Stimulated activated effector memory CD8-positive, alpha-beta T cell treated with anti-CD3 and anti-CD28 coated beads, Interleukin-12 subunit alpha, Interleukin-12 subunit beta, amount 100 ng/mL, for 72 hours (primary cell): ENCODE results near the gene PPP1R7.

Source experiments
- ATAC-seq: fragments of 150-1000 bp; cut with Tn5 transposase; 2 replicates; pipeline ENCODE4 v1.10.0; 2021
- DNase-seq, 2 donors: peaks; one replicate each; pipeline ENCODE4 v3.0.0; 2021 to 2022; ENCODE audit warnings: low spot score in 2 of 2
- H3K27ac Mint-ChIP-seq: one replicate; pipeline ENCODE4 v1.8.0; 2022; ENCODE audit warnings: mild to moderate bottlenecking, mixed read lengths
- H3K36me3 Mint-ChIP-seq: one replicate; pipeline ENCODE4 v1.8.0; 2022; ENCODE audit warnings: mild to moderate bottlenecking, mixed read lengths
- H3K4me1 Mint-ChIP-seq: one replicate; pipeline ENCODE4 v1.8.0; 2022; ENCODE audit warnings: mixed read lengths
- H3K4me3 Mint-ChIP-seq: one replicate; pipeline ENCODE4 v1.8.0; 2022; ENCODE audit warnings: mild to moderate bottlenecking, mixed read lengths
- H3K9me3 Mint-ChIP-seq: one replicate; pipeline ENCODE4 v1.8.0; 2022; ENCODE audit warnings: mixed read lengths

Gene PPP1R7

DNA sequence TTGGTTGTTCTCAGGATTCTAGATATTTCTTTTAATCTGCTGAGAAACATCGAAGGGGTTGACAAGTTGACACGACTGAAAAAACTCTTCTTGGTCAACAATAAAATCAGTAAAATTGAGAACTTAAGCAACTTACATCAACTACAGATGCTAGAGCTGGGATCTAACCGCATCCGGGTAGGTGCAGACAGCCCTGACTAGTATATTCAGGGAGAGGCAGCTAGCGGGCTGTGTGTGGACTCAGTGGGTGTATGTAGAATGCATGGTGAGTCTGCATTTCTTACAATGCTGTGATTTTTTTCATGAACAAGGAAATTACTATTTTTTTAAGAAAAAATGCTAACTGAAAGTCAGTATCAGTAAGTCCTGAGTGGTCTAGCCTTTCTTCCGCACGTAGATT is 10.1 kb downstream of the PPP1R7 start:
- Mint-ChIP-seq H3K36me3 (peaks cover 70% of the 10 kb centered on the region), H3K4me3 (no peak overlapping the region)

DNA sequence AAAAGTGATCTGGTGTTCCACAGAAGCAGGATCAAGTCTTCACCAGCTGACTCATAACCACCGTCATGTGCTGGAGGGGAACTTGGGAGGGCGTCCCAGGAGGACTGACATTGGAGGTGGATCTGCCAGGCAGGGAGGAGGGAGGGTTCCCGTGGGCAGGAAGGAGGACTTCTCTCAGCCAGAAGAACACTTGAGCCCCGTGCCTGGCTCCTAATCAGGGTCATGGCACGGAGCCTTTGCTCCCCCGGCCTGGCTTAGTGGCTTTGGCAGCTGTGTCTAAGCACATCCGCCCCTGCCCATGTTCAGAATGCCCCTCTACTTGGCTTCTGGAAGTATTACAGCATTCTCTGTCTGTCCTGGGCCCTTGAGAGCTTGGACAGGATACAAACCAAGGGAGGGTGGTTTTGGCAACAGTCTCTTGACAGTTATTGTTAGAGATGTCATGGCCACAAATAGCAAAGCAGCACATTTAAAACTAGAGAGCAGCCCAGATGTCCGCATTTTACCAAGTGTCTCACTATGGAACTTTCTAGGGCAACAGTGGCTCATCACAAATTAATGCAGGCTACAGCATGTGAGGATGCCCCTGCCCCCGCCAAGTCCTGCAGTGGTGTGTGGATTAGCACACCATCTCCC is 11.5 kb downstream of the PPP1R7 start:
- peak overlapping the region; percentile 60 for H3K27ac Mint-ChIP-seq
- ATAC-seq (no peak), DNase-seq (no peak)
- peaks cover 4% of the 10 kb centered on the region for H3K4me1 Mint-ChIP-seq
- peaks cover 84% of the 10 kb centered on the region for H3K36me3 Mint-ChIP-seq
- no peak overlapping the region for H3K4me3 Mint-ChIP-seq
- no peaks in the 10 kb centered on the region for H3K9me3 Mint-ChIP-seq

More for the DNA sequence above, 10.1 kb downstream of the PPP1R7 start:
- no peaks in the 10 kb centered on the region for H3K9me3 Mint-ChIP-seq
- H3K4me1 Mint-ChIP-seq, result peaks cover 4% of the 10 kb centered on the region
- ATAC-seq (no peak), DNase-seq (no peak)
- H3K27ac Mint-ChIP-seq, result no peak overlapping the region

DNA sequence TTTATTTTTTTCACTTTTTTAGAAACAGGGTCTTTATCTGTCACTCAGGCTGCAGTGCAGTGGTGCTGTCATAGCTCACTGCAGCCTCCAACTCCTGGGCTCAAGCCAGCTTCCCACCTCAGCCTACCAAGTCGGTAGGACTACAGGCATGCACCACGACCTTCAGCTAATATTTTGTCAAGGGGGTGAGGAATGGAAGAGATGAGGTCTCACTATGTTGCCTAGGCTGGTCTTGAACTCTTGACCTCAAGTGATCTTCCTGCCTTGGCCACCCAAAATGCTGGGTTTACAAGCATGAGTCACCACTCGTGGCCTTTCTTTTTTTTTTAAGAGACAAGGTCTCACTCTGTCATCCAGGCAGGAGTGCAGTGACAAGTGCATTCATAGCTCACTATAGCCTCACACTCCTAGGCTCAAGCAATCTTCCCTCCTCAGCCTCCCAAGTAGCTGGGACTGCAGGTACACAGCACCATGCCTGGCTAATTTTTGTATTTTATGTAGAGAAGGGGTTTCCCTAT is 13.4 kb downstream of the PPP1R7 start:
- peaks cover 4% of the 10 kb centered on the region for H3K4me1 Mint-ChIP-seq
- no peak overlapping the region for H3K4me3 Mint-ChIP-seq
- peak; percentile 46 for ATAC-seq
- H3K27ac Mint-ChIP-seq, result no peak overlapping the region
- no peaks in the 10 kb centered on the region for H3K9me3 Mint-ChIP-seq
- no peak for DNase-seq
- peaks cover 89% of the 10 kb centered on the region for H3K36me3 Mint-ChIP-seq

DNA sequence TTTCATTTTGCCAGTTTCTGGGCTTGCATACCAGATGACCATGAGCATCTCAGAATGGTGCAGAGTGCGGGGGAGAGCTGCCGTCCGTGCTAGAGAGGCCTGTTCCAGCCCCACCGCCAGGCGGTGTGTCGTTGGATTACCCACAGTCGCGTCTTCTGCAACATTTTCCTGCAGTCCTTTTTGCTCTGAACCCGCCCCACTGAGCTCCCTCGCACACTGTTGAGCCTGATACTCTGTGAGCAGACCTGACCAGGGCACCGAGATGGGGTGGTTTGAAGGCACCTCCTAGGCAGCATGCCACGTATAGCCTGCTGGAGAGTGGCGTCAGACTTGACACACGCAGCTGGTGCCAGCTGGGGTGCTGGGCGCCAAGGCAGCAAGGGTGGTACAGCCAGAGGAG is 18.1 kb downstream of the PPP1R7 start:
- H3K36me3 Mint-ChIP-seq, result peaks cover 99% of the 10 kb centered on the region
- no peak for ATAC-seq
- no peak for DNase-seq
- no peak overlapping the region for H3K27ac Mint-ChIP-seq
- H3K4me3 Mint-ChIP-seq, result no peak overlapping the region
- peaks cover 13% of the 10 kb centered on the region for H3K9me3 Mint-ChIP-seq
- H3K4me1 Mint-ChIP-seq, result no peaks in the 10 kb centered on the region

DNA sequence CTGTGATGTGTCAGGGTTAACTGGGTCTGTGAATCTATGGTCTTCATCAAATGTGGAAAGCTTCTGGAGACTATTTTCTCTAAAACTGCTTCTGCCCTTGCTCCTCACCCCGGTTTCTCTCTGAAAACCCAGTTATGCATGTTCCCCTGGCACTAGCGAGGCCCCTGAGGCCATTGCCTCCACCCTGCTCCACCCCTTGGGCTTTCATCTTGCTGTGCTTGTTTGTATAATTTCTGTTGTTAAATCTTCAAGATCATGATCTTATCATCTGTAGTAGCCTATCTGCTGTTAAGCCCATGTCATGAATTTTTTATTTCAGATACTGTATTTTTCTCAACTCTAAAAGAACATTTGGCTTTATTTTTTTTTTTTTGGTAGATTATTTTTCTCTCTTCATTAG is 23.3 kb downstream of the PPP1R7 start:
- H3K9me3 Mint-ChIP-seq, result peaks cover 13% of the 10 kb centered on the region
- no peak overlapping the region for H3K4me3 Mint-ChIP-seq
- peaks cover 93% of the 10 kb centered on the region for H3K36me3 Mint-ChIP-seq
- DNase-seq, result no peak
- no peak overlapping the region for H3K27ac Mint-ChIP-seq
- no peak for ATAC-seq
- H3K4me1 Mint-ChIP-seq, result peaks cover 7% of the 10 kb centered on the region

DNA sequence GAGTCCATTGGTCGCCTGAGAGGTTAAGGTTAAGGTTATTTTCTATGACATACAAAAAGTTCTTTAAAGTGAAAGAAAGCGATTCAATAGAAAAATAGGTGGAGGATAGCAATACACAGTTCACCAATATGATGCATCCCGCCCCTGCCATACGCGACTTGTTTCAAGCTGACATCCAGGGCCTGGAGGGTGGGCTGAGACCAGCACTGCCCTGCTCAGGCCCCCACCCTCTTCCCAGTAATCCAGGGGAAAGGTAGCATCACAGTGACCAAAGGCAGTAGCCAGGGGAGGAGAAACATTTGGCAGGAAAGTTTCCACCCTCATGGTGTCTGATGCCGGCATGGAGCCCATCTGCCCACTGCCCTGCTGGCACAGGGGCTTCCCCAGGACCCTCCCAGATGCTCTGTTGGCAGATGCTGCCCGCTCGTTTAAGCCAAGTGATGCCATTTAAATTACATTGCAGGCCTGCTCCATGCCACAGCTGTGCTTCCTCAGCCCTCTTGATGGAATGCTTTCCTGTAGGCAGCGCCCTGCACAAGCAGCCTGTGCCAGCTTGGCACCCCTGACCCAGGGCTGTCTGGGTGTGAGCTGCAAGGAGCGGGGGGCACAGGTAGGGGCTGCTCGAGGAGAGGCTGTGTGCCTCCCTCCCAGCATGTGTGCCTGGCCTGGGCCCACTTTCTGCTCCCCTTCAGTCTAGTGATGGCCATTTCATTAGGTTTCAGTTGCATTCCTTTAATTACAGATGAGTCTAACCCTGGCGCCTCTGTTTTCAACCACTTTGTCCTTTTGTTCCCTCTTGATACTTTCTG is 27.5 kb downstream of the PPP1R7 start:
- no peak for DNase-seq
- H3K4me3 Mint-ChIP-seq, result no peak overlapping the region
- peaks cover 92% of the 10 kb centered on the region for H3K36me3 Mint-ChIP-seq
- H3K9me3 Mint-ChIP-seq, result no peaks in the 10 kb centered on the region
- H3K4me1 Mint-ChIP-seq, result peaks cover 26% of the 10 kb centered on the region
- ATAC-seq, result no peak
- no peak overlapping the region for H3K27ac Mint-ChIP-seq

DNA sequence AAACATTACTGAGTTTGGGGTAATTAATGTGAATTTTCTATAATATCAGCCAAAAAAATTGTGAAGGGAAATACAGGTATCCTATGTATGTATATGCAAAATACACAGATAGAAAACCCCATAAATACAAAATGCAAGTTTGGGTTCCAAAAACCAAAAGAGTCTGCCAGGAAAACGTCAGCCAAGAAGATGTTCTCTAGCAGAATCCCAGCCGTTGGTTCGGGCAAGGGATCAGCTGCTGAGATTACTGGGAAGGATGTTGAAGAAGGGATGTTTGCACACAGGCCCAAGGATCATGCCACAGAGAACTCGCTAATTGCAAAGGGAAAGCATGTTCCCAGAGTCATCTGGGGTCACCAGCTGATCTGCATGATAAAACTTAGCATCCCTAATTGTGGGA is 28.7 kb downstream of the PPP1R7 start:
- ATAC-seq, result no peak
- peaks cover 80% of the 10 kb centered on the region for H3K36me3 Mint-ChIP-seq
- H3K9me3 Mint-ChIP-seq, result no peaks in the 10 kb centered on the region
- H3K4me1 Mint-ChIP-seq, result peaks cover 20% of the 10 kb centered on the region
- peak overlapping the region; percentile 37 for H3K27ac Mint-ChIP-seq
- DNase-seq, result no peak
- H3K4me3 Mint-ChIP-seq, result no peak overlapping the region

DNA sequence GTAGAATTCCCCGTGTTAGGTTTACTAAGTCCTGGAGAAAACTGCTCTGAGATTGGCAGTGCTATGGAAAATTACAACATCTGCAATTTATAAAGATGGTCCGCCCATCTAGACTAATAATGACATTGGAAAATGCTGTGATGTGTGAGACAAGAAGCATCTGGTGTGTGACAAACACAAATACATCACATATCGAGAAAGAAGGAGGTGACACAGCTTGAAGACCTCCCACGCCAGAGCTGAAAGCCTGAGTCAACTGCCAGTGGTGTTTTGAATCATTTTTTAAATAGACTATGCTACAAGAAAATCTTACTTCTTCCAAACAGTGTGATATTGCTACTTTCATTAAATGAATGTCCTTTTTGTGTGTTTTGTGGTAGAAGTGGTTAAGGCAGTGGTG is 29.6 kb downstream of the PPP1R7 start:
- DNase-seq, result peak in 1 of 2 donors; percentile 68
- Mint-ChIP-seq H3K36me3 (peaks cover 71% of the 10 kb centered on the region), H3K4me1 (peaks cover 18% of the 10 kb centered on the region), H3K4me3 (no peak overlapping the region), H3K27ac (no peak overlapping the region), H3K9me3 (no peaks in the 10 kb centered on the region)
- ATAC-seq, result peak; percentile 96

DNA sequence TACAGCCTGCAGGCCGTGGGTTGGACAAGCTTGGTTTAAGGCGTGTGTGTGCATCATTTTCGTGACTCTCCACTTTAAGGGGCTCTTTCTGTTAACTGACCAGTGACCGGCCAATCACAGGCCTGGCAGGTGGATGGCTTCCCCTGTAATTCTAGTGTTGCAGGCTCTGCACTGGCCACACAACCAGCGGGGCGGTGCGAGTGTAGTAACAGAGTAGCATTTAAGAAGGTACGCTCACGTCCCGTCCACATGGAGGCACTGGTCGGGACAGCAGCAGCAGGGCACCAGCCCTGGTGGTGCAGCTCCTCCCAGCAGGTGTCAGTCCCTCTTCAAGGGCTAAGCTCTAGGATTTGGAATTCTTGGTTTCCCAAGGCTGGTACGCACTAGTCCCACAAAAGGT is 30.2 kb downstream of the PPP1R7 start:
- Mint-ChIP-seq H3K36me3 (peaks cover 69% of the 10 kb centered on the region), H3K27ac (no peak overlapping the region), H3K4me3 (no peak overlapping the region)

DNA sequence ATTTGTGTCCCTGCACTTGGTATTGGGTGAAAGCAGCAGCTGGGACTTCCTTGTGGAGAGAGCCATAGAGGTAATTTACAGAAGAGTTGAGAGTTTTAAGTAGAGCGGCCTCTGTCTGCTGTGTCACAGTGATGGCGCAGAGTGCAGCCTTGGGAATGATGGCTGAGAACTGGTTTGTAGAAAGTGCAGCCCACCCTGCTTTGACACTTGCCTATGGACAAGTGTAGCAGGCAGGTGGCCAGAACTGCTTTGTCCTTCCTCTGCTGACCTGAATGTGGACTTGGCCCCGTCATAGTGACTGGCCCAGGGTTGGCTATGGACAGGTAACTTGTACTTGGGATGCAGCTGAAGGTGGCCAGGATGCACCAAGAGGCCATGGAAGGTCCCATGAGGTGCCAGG is 31.9 kb downstream of the PPP1R7 start:
- Mint-ChIP-seq H3K27ac (no peak overlapping the region), H3K4me1 (peaks cover 18% of the 10 kb centered on the region), H3K9me3 (no peaks in the 10 kb centered on the region), H3K36me3 (peaks cover 53% of the 10 kb centered on the region), H3K4me3 (no peak overlapping the region)
- DNase-seq (no peak), ATAC-seq (no peak)

More for the DNA sequence above, 30.2 kb downstream of the PPP1R7 start:
- Mint-ChIP-seq H3K4me1 (peaks cover 18% of the 10 kb centered on the region), H3K9me3 (no peaks in the 10 kb centered on the region)
- ATAC-seq, result no peak
- no peak for DNase-seq

DNA sequence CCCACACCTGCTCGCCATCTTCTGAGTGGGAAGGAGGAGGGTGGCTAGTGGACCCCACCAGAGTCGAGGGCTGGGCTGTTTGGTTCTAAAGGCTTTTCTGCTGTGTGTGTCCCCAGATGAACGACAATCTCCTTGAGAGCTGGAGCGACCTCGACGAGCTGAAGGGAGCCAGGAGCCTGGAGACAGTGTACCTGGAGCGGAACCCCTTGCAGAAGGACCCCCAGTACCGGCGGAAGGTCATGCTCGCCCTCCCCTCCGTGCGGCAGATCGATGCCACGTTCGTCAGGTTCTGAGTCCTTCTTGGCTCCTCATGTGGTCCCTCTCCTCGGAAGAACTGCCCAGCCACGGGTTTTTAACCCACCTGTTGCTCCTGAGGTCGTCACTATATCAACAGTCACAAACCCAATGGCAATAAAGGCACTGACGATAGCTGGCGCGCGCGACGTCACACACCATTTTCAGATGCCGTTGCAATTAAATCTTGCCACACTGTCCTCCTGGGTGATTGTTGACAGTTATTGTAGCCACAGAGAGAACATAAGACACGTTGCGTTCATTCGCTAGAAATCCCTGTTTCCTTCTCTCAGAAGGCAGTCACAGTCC is 32.4 kb downstream of the PPP1R7 start:
- no peak for DNase-seq
- peaks cover 18% of the 10 kb centered on the region for H3K4me1 Mint-ChIP-seq
- H3K9me3 Mint-ChIP-seq, result no peaks in the 10 kb centered on the region
- no peak for ATAC-seq
- no peak overlapping the region for H3K27ac Mint-ChIP-seq
- no peak overlapping the region for H3K4me3 Mint-ChIP-seq
- peaks cover 50% of the 10 kb centered on the region for H3K36me3 Mint-ChIP-seq

DNA sequence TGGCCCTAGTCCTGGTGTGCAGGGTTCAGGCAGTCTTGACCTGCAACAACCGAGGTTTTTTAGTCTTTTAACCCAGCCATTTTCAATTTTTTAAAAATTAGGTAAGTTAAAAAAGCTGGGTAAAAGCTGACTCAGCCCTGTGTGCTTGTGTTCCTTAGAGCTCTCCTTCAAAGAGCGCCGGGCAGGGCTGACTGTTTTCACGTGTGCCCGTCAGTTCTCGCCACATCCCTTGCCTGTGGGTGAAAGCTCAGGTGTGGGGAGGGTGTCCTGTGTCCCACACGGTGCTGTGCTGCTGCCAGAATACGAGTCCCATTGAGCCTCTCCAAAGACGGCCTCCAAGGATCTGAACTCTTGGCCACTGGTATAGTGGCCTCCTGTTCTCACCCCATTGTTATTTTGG is 33.0 kb downstream of the PPP1R7 start:
- Mint-ChIP-seq H3K27ac (no peak overlapping the region), H3K4me3 (no peak overlapping the region), H3K9me3 (no peaks in the 10 kb centered on the region), H3K36me3 (peaks cover 44% of the 10 kb centered on the region), H3K4me1 (peaks cover 18% of the 10 kb centered on the region)
- DNase-seq (no peak), ATAC-seq (no peak)

DNA sequence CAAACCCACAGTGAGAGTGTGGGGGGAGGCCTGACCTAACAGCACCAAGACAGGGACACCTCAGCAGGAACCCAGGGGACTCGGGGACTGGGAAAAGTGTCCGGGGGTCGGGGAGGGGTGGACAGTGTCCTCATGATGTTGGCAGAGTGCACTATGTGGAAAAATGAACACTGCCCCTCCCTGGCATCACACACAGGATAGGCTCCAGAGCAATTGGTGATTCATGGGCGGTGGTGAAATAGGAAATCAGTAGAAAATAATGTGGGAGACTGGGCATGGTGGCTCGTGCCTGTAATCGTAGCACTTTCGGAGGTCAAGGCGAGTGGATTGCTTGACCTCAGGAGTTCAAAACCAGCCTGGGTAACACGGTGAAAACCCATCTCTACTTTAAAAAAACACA is 34.6 kb downstream of the PPP1R7 start:
- H3K4me1 Mint-ChIP-seq, result peaks cover 8% of the 10 kb centered on the region
- H3K4me3 Mint-ChIP-seq, result no peak overlapping the region
- H3K36me3 Mint-ChIP-seq, result peaks cover 28% of the 10 kb centered on the region
- ATAC-seq, result no peak
- no peak for DNase-seq
- no peak overlapping the region for H3K27ac Mint-ChIP-seq
- H3K9me3 Mint-ChIP-seq, result no peaks in the 10 kb centered on the region

DNA sequence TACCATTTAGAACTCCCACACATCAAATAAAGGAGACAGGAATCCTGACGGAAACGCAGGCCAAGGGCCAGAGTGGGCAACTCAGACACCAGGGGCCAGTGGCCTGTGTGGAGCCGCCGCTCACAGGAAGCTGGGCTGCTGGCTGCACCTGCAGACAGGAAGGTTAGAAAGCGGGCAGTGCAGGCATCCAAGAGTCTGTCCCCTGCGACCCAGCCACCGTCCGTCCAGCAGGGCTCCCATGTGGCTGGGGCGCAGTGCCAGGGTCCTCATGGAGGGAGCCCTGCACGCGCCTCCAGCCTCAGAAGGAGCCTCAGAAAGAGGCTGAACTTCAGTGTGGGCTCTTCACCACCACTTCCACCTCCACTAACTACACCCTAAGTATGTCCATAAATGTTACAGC is 35.7 kb downstream of the PPP1R7 start:
- Mint-ChIP-seq H3K27ac (no peak overlapping the region), H3K36me3 (peaks cover 18% of the 10 kb centered on the region), H3K4me3 (no peak overlapping the region), H3K9me3 (no peaks in the 10 kb centered on the region), H3K4me1 (no peaks in the 10 kb centered on the region)
- no peak for ATAC-seq
- DNase-seq, result no peak

DNA sequence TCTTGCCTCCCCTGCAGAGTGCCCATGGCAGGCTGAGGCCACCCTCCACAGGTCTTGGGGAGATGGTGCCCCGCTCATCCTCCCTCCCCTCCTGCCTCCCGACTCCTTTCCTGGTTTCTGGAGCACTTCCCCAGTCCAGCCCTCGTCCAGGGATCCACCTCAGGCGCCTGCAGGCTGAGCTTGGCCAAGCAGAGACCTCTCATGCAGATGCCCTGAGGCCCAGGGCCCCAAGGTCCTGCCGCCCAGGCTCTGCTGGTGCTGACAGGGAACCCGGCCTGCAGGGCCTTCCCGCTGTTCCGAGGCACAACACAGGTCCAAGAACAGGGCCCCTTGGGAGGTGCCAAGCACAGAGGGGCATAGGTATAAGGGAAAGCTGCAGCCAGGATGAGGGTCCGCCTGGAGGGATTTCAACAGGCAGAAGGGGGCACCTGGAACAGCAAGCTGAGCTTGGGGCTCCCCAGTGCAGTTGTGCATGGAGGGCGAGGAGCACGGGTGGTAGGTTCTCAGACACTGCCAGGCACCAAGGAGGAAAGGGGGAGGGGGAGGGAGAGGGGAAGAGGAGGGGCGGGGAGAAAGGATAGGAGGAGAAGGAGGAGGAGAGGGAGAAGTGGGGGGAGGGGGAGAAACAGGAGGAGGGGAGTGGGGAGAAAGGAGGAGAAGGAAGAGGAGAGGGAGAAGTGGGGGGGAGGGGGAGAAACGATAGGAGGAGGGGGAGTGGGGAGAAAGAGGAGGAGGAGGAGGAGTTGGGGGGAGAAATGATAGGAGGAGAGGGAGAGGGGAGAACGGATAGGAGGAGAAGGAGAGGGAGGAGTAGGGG is 37.0 kb downstream of the PPP1R7 start:
- no peak for ATAC-seq
- Mint-ChIP-seq H3K27ac (no peak overlapping the region), H3K4me1 (no peaks in the 10 kb centered on the region), H3K9me3 (no peaks in the 10 kb centered on the region), H3K36me3 (peaks cover 4% of the 10 kb centered on the region), H3K4me3 (no peak overlapping the region)
- DNase-seq, result no peak
